OCI-M1 (cell line): Measurements from ENCODE around the gene UNKL.

Experiments
- DNase-seq: peaks from one replicate; lab custom pipeline; 2025; lab: John Stamatoyannopoulos, UW

The UNKL gene

GRCh38 chr16:1377406-1378010, 37.0 kb downstream of the UNKL start:
- DNase-seq, result no peak

DNA sequence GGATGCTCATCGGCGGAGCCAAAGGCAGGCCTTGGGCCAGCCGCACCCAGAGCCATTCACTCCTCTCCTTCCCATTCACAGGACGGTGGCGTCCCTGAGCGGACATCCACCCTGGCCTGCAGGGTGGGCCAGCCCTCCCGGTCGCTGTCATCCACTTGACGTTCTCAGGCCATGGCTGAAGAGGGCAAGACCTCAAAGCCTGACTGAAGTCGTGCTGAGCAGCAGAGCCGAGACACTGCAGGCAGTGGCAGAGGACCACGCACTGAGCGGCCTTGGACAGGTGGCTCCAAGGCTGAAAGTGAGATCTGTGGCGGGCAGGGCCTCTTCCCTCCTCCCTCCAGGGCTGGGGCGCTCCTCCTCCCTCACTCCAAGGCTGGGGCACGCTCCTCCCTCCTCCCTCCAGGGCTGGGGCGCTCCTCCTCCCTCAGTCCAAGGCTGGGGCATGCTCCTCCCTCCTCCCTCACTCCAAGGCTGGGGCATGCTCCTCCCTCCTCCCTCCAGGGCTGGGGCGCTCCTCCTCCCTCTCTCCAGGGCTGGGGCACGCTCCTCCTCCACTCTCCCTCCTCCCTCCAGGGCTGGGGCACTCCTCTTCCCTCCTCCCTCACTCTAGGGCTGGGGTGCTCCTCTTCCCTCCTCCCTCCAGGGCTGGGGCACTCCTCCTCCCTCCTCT, 38.6 kb downstream of the UNKL start:
- DNase-seq, result no peak

GRCh38 chr16:1375298-1375640, 39.2 kb downstream of the UNKL start:
- no peak for DNase-seq

DNA sequence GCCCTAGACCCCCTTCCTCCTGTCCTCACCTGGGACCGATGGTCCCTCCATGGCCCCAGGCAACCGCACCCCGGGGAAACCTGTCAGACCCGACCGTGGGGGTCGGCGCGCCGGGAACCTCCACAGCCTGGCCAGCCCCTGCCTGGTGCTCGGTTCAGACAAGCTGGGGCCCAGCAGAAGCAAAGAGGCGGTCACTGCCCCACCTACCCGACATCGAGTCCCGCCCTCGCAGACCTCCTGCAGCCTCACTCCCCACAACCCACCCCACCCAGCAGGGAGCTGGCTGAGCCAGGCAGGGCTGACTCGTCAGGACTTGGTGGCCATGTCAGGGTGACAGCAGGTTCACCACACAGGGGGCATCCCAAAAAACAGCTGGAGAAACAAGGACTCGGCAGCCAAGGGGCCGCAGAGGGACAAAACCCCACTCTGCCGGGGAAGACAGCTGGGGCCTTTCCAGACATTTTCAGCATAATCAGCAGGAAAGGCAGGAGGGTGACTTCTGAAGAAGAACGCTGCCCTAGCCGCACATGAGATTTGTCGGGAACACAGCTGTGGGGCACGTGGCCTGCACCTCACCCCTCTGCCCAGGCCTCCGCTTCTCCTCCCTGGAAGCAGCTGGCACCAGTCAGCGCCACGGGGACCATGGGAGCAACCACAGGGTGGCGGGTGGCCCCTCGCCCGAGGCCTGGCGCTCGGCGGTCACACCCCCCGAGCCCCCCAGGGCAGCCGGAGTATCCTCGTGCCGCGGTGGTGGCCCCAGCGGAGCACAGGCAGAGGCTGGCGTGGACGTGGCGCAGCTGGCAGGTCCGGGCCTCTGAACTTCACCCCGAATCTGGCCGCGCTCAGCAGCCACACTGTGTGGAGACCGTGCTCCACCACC, 39.8 kb downstream of the UNKL start:
- no peak for DNase-seq

- DNase-seq, result no peak
Observed at GRCh38 chr16:1372292-1372950, 42.1 kb downstream of the UNKL start.

GRCh38 chr16:1371054-1371978, 43.2 kb downstream of the UNKL start:
- no peak for DNase-seq

DNA sequence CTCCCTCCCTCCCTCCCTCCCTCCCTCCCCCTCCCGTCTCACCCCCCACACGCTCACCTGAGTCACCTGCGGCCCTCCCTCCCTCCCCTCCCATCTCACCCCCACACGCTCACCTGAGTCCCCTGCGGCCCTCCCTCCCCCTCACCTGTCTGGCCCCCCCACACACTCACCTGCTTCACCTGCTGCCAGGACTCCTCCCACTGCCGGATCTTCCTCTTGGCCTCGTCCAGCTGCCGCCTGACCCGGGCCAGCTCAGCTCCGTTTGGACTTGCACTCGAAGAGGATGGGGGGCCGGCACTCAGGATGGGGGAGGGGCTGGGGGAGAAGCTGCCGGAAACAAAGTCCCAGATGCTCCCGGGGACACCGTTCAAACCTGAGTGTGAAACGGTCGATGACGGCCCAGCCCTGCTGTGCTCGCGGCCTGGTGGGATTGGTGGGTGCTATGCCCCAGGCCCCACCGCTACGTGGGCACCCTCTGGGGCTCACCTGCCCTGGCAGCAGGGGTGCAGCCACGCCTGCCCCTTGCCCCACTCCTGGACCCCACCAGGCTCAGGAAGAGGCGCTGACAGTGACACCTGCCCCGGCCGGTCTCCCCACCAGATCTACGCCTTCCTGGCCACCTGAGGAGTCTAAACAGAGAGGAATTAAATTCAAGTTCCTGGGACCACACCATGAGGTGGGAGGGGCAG, 46.9 kb downstream of the UNKL start:
- no peak for DNase-seq

DNA sequence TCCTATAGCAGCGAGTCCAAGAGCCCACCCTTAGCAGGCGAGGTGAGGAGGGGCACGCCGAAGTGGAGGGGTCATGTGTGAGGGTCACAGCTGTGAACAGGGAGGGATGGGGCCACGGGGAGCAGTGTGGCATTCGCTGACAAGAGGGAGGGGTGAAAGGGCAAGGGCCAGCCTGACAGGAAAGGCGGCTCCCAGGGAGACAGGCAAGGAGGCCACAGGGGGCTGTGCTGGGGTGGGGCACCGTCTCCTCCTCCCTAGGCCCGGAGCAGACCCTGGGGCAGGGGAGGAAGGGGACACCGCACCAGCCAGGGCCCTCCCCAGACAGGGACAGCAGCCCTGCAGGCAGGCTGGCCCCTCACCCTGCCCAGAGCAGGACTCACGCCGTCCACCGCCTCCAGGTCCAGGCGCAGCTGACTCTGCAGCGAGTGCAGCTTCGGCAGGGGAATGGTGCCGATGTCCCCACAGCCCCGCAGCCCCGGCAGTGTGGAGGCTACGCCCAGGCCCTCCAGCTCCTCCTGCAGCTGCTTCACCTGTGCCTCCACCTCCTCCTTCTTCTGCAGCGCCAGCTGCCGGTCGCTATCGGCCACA, 47.7 kb downstream of the UNKL start:
- DNase-seq, result no peak

DNA sequence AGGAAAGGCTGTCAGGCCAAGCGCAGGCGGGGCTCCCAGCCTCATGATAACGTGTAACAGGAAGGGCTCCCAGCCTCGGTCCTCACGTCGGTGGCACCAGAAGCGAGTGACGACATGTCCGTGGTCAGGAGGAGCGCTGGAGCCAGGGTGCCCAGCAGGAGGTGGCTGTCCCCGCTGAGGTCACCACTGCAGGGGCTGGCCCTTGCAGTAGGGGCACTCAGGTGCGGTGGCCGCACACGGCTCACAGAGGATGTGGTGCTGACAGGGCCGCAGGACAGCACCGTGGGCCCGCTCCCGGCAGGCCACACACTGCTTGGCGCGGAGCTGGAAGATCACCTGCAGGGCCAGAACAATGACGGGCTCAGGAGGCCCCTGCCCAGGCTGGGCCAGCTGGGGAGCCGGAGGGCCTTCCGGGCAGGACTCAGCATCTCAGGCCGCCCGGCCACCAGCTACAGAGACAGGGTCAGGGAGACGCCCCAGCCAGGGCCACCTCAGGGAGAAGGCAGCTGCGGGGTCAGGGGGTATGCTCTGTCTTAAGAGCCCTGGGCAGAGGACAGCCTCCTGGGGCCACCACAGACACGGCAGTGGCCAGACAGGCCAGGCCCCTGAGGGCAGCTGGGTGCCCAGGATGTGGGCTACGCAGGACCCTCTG, 48.3 kb downstream of the UNKL start:
- no peak for DNase-seq

GRCh38 chr16:1364510-1364909, 50.0 kb downstream of the UNKL start:
- DNase-seq, result no peak

- peak; percentile 68 for DNase-seq
Observed at GRCh38 chr16:1363501-1364041, 50.9 kb downstream of the UNKL start.

- DNase-seq, result no peak
Observed at GRCh38 chr16:1362807-1363206, 51.7 kb downstream of the UNKL start.

DNA sequence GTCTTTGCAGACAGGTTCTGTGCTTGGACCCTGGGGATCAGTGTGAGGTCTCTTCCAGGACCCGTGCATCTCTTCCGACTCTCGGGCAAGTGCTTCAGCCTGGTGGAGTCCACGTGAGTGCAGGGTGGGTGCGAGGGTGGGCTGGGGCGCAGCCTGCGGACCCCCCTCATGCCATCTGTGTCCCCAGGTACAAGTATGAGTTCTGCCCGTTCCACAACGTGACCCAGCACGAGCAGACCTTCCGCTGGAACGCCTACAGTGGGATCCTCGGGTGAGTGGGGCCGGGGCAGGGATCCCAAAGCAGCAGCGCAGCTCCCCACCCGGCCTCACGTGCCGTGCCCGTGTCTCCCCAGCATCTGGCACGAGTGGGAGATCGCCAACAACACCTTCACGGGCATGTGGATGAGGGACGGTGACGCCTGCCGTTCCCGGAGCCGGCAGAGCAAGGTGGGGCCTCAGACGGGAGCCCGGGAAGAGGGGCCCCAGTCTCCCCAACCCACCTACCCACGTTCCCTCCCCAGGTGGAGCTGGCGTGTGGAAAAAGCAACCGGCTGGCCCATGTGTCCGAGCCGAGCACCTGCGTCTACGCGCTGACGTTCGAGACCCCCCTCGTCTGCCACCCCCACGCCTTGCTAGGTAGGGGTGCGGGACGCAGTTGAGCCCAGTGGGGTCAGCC, 52.7 kb downstream of the UNKL start:
- no peak for DNase-seq

GRCh38 chr16:1357906-1358566, 56.5 kb downstream of the UNKL start:
- no peak for DNase-seq

GRCh38 chr16:1356061-1356900, 58.2 kb downstream of the UNKL start:
- DNase-seq, result no peak

DNA sequence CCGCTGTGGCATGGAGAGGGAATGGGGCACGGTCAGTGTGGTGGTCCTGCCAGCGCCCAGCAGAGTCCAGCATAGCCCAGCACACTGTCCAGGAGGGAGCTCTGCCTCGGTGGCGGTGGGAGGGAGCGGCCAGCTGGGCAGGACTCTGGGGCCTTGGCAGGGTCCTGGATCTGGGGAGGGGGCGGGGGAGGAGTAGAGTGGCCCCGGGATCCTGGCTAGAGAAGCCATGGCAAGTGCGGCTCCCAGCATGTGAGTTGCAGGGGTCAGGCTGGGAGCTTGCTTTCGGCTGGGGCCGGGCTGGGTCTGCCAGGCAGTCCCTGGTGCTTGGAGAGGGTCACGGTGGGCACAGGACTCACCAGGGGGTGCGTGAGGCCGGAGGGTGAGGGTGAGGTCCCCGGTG, 58.9 kb downstream of the UNKL start:
- no peak for DNase-seq

DNA sequence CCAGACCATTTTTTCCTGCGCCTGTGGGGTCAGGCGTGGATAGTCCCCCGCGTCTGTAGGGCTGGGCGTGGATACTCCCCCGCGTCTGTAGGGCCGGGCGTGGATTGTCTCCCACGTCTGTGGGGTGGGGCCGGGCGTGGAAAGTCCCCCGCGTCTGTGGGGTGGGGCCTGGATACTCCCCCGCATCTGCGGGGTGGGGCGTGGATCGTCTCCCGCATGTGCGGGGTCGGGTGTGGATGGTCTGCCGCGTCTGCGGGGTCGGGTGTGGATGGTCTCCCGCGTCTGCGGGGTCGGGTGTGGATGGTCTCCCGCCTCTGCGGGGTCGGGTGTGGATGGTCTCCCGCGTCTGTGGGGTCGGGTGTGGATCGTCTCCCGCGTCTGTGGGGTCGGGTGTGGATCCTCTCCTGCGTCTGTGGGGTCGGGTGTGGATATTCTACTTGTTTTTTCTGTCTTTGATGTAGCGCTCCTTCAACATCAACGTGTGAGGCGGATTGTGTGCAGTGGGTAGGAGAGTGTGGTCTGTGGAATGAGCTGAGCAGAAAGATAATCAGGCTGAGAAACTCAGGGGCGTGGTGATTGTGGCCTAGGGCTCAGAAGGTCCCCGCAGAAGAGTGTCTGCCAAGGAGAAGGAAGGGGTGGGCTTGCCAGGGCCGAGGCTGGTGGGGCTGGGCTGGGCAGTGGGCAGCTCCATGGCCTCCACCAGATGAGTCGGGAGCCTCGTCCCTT, 59.5 kb downstream of the UNKL start:
- peak; percentile 7 for DNase-seq
